PC-9 (cell line): Measurements from ENCODE around the gene CCNL1. TPM values are rescaled to one million over a fixed set of nuclear protein-coding genes. Genes with fewer than 3 reads are reported as not detected.

Experiments
- BruUV-seq: library from RNA; stranded (reverse); fragments of 400-500 nt; replicated peaks from 2 replicates; lab custom pipeline; 2021; lab: Mats Ljungman, UMichigan
- CTCF ChIA-PET: fragments of 300-600 bp; sonication (Branson Sonifier 250); formaldehyde crosslinking; loops from one replicate; lab custom pipeline; 2022; ENCODE audit warnings: antibody characterized with exemption; lab: Charles Lee
- POLR2A ChIA-PET: fragments of 300-600 bp; sonication (Branson Sonifier 250); formaldehyde crosslinking; loops from one replicate; lab custom pipeline; 2022; ENCODE audit warnings: antibody characterized with exemption; ENCODE audit not compliant: unreplicated experiment; lab: Charles Lee
- DNase-seq, 2 experiments: peaks; one replicate each; pipeline versions ENCODE4 v3.0.0 to v3.0.0-alpha.2; 2015 to 2022; ENCODE audit warnings: mixed read lengths in 1 of 2
- H2AFZ ChIP-seq: fragments of 200-600 bp; sonication (generic); 2 replicates; pipeline ENCODE4 v1.8.1; 2017; ENCODE audit warnings: antibody characterized with exemption
- H3F3A ChIP-seq: fragments of 200-600 bp; sonication (generic); 2 replicates; pipeline ENCODE4 v1.8.1; 2017; ENCODE audit warnings: antibody characterized with exemption, mild to moderate bottlenecking, low read depth; ENCODE audit not compliant: insufficient read depth
- H3K27ac ChIP-seq: fragments of 200-600 bp; sonication (generic); 2 replicates; pipeline ENCODE4 v1.6.1; 2016; ENCODE audit warnings: mixed run types
- H3K27me3 ChIP-seq: fragments of 200-600 bp; sonication (generic); 2 replicates; pipeline ENCODE4 v1.6.1; 2016; ENCODE audit warnings: low read depth, mixed run types; ENCODE audit not compliant: insufficient read depth
- H3K36me3 ChIP-seq: fragments of 200-600 bp; sonication (generic); 2 replicates; pipeline ENCODE4 v1.6.1; 2016; ENCODE audit warnings: low read depth, mixed run types
- H3K4me1 ChIP-seq: fragments of 200-600 bp; sonication (generic); replicated peaks from 2 replicates; pipeline ENCODE4 v1.6.1; 2016; ENCODE audit warnings: mixed run types; ENCODE audit not compliant: insufficient read depth
- H3K4me2 ChIP-seq: fragments of 200-600 bp; sonication (generic); 2 replicates; pipeline ENCODE4 v1.6.1; 2017; ENCODE audit warnings: mixed run types
- H3K4me3 ChIP-seq: fragments of 200-600 bp; sonication (generic); 2 replicates; pipeline ENCODE4 v1.6.1; 2016; ENCODE audit warnings: mixed run types
- H3K79me2 ChIP-seq: fragments of 200-600 bp; sonication (generic); 2 replicates; pipeline ENCODE4 v1.6.1; 2017; ENCODE audit warnings: low read depth, mixed run types
- H3K9me2 ChIP-seq: fragments of 200-600 bp; sonication (generic); 2 replicates; pipeline ENCODE4 v1.8.1; 2017; ENCODE audit warnings: mild to moderate bottlenecking; ENCODE audit not compliant: insufficient read depth
- H3K9me3 ChIP-seq: fragments of 200-600 bp; sonication (generic); 2 replicates; pipeline ENCODE4 v1.8.1; 2016; ENCODE audit warnings: low read depth; ENCODE audit not compliant: insufficient read depth
- H4K20me1 ChIP-seq: fragments of 200-600 bp; sonication (generic); 2 replicates; pipeline ENCODE4 v1.8.1; 2017; ENCODE audit not compliant: insufficient read depth
- EZH2 ChIP-seq: fragments of 200-600 bp; sonication (generic); IDR thresholded peaks from 2 replicates; pipeline ENCODE4 v1.8.0; 2017; ENCODE audit warnings: antibody characterized with exemption, low read depth
- intact Hi-C: fragments of 100-400 bp; cut with micrococcal nuclease; formaldehyde crosslinking; loops from one replicate; pipeline ENCODE4 v1.10.0; 2022; ENCODE audit not compliant: unreplicated experiment
- total RNA-seq: library from RNA; stranded (reverse); gene quantifications from 2 replicates; pipeline ENCODE4 v1.2.3, GENCODE V29; 2021
- TF ChIP-seq, protein P1 (sequence below): fragments of 200-600 bp; sonication (generic); conservative IDR thresholded peaks from 2 replicates; pipeline ENCODE4 v1.6.1; 2017; ENCODE audit warnings: mixed run types, antibody characterized with exemption, mild to moderate bottlenecking, moderate library complexity

CCNL1 gene
- total RNA-seq, 1 experiment from 2014 or later = 91.3 TPM

DNA sequence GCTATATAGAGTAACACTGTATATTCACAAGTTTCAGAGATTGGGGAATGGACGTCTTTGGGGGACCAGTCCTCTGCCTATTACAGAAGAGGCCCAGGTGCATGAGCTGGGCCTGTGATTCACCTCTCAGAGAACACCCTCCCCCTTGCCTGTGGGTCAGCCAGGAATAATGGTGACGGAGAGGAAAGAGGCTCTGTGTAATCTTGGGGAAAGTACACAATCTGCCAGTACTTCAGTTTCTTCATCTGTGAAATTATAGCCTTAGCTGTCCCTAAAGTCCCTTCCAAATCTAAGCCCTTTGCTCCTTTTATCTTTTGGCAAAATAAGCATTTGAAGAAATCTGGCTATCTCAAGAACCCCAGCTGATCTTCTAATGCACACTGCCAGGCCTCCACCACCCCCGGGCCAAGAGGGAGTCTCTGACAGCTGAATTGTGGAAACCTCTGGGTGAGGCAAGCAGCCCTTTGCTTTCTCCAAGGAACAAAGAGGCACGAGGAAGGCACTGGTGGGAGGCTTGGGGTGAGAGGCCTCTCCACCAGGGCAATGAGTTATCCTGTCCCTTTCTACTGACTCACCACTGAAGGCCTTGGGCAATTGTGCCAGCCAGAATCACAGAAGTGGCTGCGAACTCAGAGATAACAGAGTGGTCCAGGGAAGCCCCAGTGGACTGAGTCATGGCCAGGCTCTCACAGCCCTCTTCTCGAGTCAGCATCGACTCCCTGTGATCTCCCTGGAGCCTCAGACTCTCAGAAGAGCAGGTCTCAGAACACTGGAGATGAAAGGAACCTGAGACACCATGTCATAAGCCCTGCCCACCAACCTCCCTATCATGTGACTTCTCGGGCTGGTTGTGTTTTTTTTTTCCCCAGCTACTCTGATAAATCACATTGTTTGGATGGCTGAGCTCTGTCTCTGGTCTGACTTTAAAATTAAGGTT is 31.8 kb downstream of the CCNL1 start:
- DNase-seq = peak; percentile 73 to 97
- ChIA-PET CTCF (interaction anchor here (0.9 to 1.0 kb wide), 2 partner anchors 12 to 39 kb away, joined by 3 to 4 read pairs; no protein-coding TSS in a partner anchor), POLR2A (interaction anchor here (0.5 to 1.8 kb wide), 9 partner anchors 8 to 500 kb away, joined by 3 to 41 read pairs (median 4); no protein-coding TSS in a partner anchor)
- no peaks in the 10 kb centered on the region for H3K9me2 ChIP-seq
- BruUV-seq = TSS peak; percentile 58
- H3K4me3 ChIP-seq = peak overlapping the region; percentile 43; the same call in 1 of the 2 replicates
- H3K4me2 ChIP-seq = peak overlapping the region; percentile 88
- no peaks in the 10 kb centered on the region for H3K27me3 ChIP-seq
- H3K36me3 ChIP-seq = no peaks in the 10 kb centered on the region
- peak overlapping the region; percentile 94 for H3K27ac ChIP-seq
- H3K4me1 ChIP-seq = peaks cover 92% of the 10 kb centered on the region
- H4K20me1 ChIP-seq = no peaks in the 10 kb centered on the region
- intact Hi-C loops = loop anchor here (2.0 kb wide), 1 partner anchor 499 kb away; no protein-coding TSS in a partner anchor
- H3F3A ChIP-seq = peaks cover 64% of the 10 kb centered on the region
- H3K79me2 ChIP-seq = no peaks in the 10 kb centered on the region
- H2AFZ ChIP-seq = peak overlapping the region; percentile 39; the same call in 1 of the 2 replicates
- H3K9me3 ChIP-seq = no peaks in the 10 kb centered on the region
- TF ChIP-seq, protein P1, sequence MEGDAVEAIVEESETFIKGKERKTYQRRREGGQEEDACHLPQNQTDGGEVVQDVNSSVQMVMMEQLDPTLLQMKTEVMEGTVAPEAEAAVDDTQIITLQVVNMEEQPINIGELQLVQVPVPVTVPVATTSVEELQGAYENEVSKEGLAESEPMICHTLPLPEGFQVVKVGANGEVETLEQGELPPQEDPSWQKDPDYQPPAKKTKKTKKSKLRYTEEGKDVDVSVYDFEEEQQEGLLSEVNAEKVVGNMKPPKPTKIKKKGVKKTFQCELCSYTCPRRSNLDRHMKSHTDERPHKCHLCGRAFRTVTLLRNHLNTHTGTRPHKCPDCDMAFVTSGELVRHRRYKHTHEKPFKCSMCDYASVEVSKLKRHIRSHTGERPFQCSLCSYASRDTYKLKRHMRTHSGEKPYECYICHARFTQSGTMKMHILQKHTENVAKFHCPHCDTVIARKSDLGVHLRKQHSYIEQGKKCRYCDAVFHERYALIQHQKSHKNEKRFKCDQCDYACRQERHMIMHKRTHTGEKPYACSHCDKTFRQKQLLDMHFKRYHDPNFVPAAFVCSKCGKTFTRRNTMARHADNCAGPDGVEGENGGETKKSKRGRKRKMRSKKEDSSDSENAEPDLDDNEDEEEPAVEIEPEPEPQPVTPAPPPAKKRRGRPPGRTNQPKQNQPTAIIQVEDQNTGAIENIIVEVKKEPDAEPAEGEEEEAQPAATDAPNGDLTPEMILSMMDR = no peak
- no peak for TF ChIP-seq EZH2

DNA sequence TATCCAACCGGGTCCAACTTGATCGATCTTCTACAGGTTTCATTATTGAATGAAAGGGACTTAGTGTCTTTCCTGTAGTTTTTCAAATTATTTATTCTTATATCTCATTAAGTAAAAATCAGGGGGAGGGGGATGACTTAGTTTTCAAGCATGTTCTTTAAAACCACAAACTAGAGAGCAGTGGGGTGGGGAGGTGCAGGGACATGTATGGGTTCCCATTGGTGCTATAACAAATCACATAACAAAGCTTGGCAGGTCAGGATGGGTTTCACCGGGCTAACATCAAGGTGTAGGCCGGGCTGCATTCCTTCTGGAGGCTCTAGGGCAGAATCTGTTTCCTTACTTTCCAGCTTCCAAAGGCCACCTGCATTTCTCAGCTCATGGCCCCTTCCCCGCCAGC is 32.7 kb downstream of the CCNL1 start:
- H3K9me2 ChIP-seq = no peaks in the 10 kb centered on the region
- no peak overlapping the region for H2AFZ ChIP-seq
- ChIA-PET CTCF (interaction anchor here (0.7 kb wide), 1 partner anchor 12 kb away, joined by 4 read pairs; no protein-coding TSS in a partner anchor), POLR2A (interaction anchor here (0.5 to 1.8 kb wide), 3 partner anchors 12 to 38 kb away, joined by 8 to 41 read pairs (median 9); no protein-coding TSS in a partner anchor)
- no peaks in the 10 kb centered on the region for H3K9me3 ChIP-seq
- no peaks in the 10 kb centered on the region for H3K79me2 ChIP-seq
- BruUV-seq = no TSS peak
- H3K27me3 ChIP-seq = no peaks in the 10 kb centered on the region
- peak in 1 of 2 experiments; percentile 35 for DNase-seq
- H3K4me3 ChIP-seq = no peak overlapping the region; the same call in 1 of the 2 replicates
- H3K27ac ChIP-seq = peak overlapping the region; percentile 94
- peaks cover 66% of the 10 kb centered on the region for H3F3A ChIP-seq
- TF ChIP-seq, protein P1 = no peak
- TF ChIP-seq EZH2 = no peak
- no peaks in the 10 kb centered on the region for H3K36me3 ChIP-seq
- H4K20me1 ChIP-seq = no peaks in the 10 kb centered on the region
- H3K4me1 ChIP-seq = peaks cover 92% of the 10 kb centered on the region
- H3K4me2 ChIP-seq = peak overlapping the region; percentile 88
- intact Hi-C loops = no loop called here

DNA sequence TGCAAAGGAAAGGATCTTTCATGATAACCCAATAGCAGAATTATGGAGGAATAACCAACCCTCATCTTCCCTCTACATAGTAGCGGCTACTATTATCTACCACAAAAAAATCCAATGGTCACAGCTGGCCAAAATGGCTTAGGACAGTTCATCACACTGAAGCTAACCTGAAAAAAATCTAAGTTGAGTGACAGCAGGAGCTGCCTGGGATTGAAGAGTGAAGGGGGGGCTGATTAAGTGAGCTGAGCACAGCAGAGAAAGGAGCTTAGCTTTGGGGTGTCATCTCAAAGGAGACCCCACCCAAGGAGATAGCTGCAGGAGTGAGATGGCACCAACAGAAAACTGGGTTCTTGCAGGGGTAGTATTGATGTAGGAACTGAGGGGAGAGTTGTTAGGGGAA is 33.6 kb downstream of the CCNL1 start:
- Histone ChIP-seq H3K36me3 (no peaks in the 10 kb centered on the region), H4K20me1 (no peaks in the 10 kb centered on the region), H3K4me1 (peaks cover 92% of the 10 kb centered on the region), H3K9me2 (no peaks in the 10 kb centered on the region), H2AFZ (no peak overlapping the region), H3F3A (peaks cover 65% of the 10 kb centered on the region), H3K27me3 (no peaks in the 10 kb centered on the region), H3K9me3 (no peaks in the 10 kb centered on the region), H3K4me2 (0 out of 2 replicates have a peak overlapping the region, but pooled peaks have one; percentile 11), H3K4me3 (no peak overlapping the region), H3K79me2 (no peaks in the 10 kb centered on the region), H3K27ac (peak overlapping the region; percentile 94)
- BruUV-seq = no TSS peak
- ChIA-PET POLR2A (no interaction called here), CTCF (no interaction called here)
- no peak for TF ChIP-seq EZH2
- intact Hi-C loops = no loop called here
- DNase-seq = no peak
